ENCODE data around the gene PNMA1. TPM values are rescaled to one million over a fixed set of nuclear protein-coding genes. Genes with fewer than 3 reads are reported as not detected.
A peak's percentile ranks its signal among the peaks of the same experiment; 100 is the strongest.
"Not testable (repeated sequence)": the region's sequence is repeated elsewhere in the genome, so short reads cannot be mapped to it uniquely, and the experiment has no call there.

PNMA1 gene
- total RNA-seq, 1 experiment from 2014 or later: 72.9 TPM

DNA sequence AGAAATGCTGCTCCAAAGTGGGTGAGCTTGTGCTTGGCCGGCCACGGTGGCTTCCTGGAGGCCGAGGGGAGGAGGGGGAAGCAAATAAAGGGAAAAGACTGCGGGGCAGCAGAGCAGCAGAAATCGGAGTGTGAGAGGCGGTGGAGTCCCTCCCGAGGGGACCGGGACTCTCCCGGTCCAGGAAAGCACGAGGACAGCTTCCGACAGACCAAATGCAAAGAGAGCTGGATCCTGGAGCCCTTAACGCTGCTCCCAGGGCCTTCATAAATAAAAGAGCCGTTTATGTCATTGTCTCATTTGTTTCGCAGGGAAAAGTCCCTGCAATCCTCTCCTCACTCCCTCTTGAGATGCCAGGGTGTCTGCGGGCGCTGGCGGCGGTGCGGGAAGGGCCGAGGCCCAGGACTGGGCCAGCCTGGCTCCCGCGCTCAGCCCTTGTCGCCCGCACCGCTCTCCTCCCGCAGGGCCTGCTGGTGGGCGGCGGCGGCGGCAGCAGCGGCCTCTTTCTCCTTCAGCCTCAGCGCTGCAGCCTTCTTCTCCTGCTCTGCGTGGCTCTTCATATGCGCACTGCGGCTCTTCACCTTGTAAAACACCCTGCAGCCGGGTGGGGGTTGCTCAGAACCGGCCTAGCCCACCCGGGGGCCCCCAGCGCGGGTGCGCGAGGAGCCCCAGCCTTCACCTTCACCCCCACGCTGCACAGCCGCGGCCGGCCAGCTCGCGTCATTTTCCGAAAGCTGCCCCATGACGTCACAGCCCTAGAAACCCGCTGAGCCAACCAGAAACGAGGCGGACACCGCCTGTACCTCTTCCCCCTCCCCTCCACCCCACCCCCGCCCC lies 4.5 kb upstream of the PNMA1 start:
- DNase-seq (ENCODE audit: extremely low read depth, low read depth): no peak

DNA sequence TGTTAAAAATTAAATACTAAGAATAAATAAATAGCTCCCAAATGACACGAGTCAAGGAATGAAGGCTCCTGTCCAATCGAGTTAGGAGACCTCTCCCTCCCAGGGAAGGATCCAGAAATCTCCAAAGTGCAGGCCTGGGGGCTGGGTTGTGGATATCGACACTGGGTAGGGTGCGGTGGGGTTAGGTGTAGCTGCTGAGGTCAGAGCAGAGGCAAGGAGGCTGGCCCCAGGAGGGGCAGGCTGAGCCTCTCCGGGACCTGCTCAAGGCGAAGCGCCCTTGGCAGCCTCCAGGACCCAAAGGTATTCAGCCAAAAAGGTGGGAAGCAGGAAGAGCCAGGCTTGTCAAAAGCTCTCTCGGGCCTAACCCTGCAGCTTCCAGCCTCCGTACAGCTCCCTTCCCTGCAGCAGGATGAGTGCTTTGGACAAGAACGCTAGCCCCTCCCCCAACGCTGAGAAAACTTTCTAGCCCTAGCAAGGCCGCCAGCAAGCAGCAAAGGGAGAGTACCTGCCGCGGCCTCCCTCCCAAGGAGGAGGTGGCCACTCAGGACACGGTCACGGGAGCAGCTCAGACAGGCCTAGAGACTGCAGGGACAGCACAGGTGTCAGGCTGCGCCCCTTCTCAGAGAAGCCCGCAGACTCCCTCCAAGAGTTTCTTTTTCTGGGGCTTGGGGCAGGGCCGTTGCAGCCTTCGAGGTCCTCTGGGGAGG lies 3.7 kb upstream of the PNMA1 start:
- no peak for DNase-seq (ENCODE audit: extremely low read depth, low read depth)

DNA sequence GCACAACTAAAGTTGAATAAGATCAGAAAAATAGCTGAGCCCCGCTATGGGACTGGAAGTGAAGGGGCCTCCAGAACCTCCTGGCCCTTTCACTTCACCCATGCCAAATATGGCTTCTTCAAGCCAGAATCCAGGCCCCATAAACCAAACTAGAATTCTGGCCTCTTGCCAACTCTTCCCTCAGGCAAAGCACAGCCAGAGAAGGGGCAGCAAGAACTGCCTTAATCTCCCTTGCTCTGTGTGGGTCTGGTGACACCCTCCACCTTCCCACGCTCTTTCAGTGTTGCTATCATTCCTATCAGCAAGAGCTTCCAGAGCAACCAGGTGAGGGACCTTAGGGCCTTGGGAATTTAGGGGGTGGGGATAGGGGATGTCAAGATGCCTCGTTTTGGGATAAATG lies 3.1 kb upstream of the PNMA1 start:
- no peak for DNase-seq (ENCODE audit: extremely low read depth, low read depth)

DNA sequence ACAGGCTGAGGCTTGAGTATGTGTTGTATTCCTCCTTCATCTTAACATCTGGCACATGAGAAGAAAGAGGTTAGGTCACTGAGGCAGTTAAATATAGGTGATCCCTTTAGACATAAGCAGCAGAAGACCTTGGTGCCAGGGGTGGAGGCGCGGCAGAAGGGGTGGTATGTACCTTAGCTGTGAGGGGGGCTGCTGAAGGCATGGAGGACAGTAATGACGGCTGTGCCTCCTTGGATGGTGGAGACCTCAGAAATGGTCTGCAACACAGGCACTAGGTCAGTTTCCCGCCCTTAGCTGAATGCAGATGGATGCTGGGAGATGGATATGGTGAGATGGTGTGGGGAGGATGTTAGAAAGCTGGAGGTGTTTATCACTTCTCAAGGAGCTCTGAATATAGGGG lies 1.5 kb upstream of the PNMA1 start:
- no peak for DNase-seq (ENCODE audit: extremely low read depth, low read depth)

DNA sequence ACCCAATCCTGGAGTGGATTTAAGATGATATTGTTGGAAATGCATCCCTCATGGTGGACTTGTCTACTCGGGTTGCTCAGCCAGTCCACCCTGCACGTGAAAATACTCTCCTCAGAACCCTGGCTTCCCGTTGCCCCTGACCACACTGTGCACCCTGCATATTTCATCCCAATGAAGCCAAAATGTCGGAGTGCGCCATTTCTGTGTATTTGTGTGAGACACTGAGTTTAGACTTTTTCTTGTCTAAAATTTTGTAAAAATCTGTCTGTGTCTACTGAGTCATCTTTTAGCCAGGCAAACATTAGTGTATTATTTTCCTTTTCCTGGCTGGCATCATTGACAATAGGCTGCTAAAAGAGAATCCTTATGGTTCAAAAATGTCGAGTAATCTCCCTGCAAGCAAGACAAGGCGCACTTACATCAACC lies 485 bp upstream of the PNMA1 start:
- DNase-seq (ENCODE audit: extremely low read depth, low read depth): peak; percentile 52

DNA sequence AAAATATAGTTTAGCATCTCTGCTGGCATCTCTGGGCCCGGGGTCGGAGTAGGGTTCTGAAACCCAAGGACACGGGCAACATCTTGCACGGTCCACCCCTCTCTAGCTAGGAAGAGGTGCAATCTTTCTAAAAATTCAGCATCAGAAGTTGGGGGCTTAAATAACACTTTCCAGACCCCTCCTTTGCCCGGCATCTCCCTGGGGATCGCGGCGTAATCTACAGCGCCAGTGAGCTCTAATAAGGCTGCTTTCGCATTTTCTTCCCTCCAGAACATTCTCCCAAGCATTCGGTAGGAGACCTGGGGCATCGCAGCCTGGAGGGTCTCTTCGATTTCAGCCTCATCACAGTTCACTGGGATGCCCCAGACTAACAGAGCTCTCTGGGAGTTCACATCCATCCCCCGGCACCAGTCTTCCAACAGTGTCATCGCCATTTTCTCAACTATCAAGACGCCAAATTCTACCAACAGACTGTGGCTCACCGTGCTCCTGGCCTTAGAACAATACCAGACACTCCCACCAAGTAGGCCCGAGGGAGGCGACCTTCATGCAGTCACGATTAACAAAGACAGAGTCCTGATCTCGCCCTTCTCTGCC lies 880 bp downstream of the PNMA1 start:
- DNase-seq (ENCODE audit: extremely low read depth, low read depth): no peak

DNA sequence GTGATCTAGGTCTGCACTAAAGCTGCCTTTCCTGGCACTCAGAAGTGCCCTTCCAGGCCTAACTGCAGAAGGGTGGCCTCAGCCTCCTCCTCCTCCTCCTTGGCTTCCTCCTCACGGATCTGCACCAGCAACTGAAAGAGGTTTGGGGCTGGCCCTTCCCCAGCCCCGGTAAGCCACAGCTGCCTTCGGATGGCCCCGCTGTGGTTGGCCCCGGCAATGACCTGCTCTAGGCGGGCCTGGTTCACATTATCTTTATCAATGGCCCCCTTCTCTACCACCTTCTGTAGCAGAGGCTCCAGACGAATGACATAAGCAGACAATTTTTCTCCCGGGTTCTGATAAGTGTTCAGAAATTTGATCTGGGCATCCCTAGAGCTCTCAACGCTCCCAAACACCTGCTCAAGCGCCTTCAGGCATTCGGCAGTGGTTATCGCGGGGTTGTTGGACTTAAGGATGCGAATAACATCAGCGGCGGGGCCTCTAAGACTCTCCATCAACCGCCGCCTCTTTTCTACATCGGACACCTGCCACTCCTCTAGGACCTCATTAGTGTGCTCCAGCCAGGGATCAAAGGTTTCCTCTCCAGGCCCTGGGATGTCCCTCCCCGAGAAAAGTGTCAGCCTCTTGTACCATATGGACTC lies 1.5 kb downstream of the PNMA1 start:
- DNase-seq (ENCODE audit: extremely low read depth, low read depth): no peak

DNA sequence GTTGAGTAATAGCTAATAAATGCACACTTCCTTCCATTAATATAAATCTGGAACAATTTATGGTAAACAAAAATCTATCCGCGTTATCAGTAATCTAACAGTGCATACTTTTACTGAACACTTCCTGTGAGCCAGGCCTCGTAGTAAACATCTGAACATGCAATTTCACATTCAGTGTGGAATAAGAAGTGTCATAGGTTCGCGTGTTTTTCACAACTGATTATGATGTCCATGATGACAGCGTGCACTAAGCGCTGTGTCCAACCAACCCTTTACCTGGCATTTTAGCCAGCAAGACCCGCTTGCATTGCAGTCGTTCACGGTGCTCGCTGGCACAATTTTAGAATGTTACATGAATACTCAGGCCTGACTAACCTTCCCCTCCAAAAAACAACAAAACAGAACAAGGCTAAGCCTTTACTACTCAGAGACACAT lies 2.1 kb downstream of the PNMA1 start:
- no peak for DNase-seq (ENCODE audit: extremely low read depth, low read depth)

DNA sequence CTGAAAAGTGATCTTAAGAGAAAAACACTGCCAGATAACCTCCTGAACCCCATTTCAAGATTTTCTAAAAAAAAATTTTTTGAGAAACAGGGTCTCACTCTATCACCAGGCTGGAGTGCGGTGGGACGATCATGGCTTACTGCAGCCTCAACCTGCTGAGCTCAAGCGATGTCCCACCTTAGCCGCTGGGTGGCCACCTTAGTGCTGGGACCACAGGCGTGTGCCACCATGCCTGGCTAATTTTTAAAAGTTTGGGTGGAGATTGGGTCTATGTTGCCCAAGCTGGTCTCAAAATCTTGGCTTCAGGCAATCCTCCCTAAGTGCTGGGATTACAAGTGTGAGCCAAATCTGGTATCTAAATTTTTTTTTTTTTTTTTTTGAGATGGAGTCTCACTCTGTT lies 3.4 kb downstream of the PNMA1 start:
- DNase-seq (ENCODE audit: extremely low read depth, low read depth): no peak

DNA sequence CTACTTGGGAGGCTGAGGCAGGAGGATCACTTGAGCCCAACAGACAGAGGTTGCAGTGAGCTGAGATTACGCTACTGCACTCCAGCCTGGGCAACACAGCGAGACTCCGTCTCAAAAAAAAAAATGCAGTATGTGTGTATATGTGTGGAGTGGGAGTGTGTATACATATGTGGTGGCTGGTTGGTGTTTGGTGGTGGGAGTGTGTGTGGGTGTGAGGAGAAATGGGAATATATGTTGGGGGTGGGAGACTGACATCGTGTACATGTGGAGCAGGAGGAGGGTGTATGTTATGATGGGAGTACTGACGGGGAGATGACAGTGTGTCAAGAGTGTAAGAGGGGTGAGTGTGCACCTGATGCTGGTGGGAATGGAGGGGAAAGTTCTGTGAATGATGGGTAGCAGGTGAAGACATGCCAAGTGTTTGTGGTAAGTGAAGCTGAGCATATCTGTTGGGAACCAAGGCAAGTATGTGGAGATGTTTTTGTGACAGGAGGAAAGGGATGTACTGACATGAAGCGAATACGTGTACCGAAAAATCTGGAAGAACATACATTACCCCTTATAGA lies 4.2 kb downstream of the PNMA1 start:
- DNase-seq (ENCODE audit: extremely low read depth, low read depth): no peak

DNA sequence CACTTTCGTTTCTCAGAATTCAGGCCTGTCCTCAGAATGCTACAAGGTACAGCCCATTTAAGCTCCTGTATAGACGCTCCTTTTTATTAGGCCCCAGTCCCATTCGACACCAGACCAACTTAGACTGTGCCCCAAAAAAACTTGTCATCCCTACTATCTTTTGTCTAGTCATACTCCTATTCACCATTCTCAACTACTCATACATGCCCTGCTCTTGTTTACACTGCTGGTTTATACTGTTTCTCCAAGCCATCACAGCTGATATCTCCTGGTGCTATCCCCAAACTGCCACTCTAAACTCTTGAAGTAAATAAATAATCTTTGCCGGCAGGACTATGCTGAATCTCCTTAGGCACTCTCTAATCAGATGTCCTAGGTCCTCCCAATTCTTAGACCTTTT lies 6.1 kb downstream of the PNMA1 start:
- DNase-seq (ENCODE audit: extremely low read depth, low read depth): not testable (repeated sequence)

DNA sequence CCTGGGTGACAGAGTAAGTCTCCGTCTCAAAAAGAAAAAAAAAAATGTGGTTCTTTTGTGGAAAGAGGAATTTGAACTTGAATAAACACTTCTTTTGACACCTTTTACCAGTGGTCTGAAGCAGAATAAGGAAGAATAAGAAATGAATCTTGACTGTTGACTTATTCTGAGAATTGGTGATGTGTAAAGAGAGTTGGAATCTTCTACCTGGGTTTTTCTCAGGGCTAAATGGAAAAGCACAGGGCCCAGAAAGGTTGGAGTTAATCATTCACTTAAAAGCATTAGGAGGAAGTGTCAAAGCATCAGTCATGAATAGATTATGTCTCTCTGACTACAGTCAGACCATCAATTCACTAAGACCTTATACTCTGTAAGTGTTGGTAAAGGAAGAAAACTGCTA lies 13.9 kb downstream of the PNMA1 start:
- no peak for DNase-seq (ENCODE audit: extremely low read depth, low read depth)

DNA sequence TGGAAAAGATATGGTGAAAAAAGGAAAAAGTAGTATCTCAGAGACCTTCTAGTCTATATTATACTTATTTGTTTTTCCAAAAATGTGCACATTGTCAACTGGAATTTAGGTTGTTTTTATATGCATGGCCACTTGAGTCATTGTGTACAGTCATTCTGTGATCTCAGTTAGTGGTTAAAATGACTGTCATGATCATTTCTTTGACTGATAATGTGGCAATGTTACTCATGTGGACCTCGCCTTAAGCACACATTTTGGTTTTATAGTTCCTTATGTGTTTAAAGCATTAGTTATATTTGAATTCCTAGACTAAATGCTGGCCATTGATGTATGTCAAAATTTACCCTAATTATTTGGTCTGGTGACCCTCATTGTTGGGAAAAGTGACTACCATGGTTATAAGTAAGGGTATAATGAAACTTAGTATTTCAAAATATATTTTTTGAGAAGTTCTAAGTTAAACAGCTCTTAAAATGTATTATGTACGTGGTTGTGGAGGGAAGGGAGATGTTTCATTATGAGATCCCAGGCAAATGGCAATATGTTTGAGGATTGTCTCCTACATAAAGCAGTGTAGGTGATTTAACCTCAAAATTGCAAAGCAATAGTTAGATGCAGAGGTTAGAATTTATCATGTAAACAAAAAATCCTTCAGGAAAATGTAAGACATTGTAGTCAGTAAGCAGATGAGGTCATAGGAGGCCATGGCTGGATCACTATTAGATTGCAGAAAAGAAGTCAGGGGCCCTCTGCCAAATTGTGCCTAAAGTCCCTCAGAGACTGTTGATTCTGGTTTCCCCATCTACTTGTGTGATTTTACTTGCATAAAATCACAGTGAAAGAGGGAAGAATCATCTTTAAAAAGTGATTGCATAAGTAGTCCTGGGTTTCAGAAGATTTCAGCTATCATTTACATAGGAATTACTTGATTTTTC lies 17.5 kb downstream of the PNMA1 start:
- peak; percentile 96 for DNase-seq (ENCODE audit: extremely low read depth, low read depth)

DNA sequence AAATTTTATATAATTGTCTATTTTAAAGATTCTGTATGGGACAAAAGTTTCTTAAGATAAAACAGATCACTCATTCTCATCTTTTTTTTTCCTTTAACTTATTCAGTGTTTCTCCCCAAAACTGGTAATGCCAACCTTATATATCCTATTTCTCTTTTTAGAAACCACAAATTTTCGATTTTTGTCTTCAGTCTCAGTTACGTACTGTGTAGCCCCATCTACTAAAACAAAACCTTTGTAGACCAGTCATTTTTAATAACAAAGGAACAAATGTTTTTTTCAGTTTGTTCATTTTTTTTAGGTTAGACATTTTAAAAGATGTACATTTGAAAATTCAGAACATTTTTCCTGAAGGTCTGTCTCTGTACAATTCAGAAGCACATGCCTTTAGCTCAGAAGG lies 18.2 kb downstream of the PNMA1 start:
- DNase-seq (ENCODE audit: extremely low read depth, low read depth): no peak

DNA sequence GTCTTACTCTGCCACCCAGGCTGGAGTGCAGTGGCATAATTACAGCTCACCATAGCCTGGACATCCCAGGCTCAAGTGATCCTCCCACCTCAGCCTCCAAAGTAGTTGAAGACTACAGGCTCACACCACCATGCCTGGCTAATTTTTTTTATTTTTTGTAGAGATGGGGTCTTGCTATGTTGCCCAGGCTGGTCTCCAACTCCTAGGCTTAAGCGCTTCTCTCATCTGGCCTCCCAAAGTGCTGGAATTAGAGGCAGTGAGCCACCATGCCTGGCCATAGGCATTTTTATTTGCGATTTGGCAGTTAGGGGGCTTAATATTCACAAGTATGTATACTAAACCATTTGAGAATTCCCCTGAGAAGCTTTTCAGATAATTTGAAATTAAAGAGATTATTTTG lies 19.1 kb downstream of the PNMA1 start:
- DNase-seq (ENCODE audit: extremely low read depth, low read depth): no peak

DNA sequence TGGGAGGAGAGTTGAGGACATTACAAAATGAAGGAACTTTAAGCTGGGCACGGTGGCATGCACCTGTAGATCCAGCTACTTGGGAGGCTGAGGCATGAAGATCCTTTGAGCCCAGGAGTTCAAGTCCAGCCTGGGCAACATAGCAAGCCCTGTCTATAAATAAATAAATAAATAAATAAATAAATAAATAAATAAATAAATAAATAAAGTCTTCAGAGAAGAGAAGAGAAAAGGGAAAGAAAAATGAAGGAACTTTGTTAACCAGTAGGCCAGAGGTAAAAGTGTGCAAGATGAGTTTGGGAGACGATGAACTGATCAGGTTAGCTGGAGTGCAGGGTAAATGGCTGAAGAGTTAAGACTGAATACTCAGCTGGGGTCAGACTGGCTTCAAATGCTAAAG lies 20.1 kb downstream of the PNMA1 start:
- no peak for DNase-seq (ENCODE audit: extremely low read depth, low read depth)

DNA sequence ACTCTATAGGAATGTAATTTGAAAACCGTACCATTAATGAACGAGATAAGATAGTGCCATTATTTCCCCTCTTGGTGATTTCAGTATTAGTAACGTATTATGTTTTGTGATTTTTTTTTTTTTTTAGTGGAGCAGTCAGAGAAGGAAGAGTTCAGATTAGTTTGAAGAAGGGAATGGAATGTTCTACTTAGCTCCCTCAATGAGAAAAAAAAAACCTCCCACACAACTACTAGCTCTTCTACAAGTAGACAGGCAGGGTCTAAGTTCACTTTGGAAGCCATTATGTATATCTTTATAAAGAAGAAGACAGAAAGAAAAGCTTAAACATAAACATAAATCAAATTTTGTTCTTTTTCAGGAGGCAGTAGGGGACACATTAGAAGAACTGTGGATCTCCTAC lies 27.3 kb downstream of the PNMA1 start:
- DNase-seq (ENCODE audit: extremely low read depth, low read depth): no peak

DNA sequence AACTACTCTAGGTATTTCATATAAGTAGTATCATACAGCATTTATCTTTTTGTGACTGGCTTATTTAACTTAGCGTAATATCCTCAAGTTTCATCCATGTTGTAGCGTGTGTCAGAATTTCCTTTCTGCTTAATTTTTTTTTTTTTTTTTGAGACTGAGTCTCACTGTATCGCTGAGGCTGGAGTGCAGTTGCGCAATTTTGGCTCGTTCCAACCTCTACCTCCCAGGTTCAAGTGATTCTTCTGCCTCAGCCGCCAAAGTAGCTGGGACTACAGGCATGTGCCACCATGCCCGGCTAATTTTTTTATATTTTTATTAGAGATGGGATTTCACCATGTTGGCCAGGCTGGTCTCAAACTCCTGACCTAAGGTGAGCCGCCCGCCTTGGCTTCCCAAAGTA lies 28.9 kb downstream of the PNMA1 start:
- no peak for DNase-seq (ENCODE audit: extremely low read depth, low read depth)

DNA sequence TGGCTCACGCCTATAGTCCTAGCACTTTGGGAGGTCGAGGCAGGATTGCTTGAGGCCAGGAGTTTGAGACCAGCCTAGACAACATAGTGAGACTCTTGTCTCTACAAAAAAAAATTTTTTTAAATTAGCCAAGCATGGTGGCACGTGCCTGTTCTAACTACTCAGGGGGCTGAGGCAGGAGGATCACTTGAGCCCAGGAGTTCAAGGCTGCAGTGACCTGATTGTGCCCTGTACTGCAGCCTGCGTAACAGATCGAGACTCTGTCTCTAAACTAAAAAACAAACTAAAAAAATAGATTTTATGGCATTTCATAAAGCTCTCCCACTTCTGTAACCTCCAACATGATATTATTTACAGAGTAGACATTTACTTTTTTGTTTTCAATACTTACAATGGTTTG lies 29.6 kb downstream of the PNMA1 start:
- no peak for DNase-seq (ENCODE audit: extremely low read depth, low read depth)

DNA sequence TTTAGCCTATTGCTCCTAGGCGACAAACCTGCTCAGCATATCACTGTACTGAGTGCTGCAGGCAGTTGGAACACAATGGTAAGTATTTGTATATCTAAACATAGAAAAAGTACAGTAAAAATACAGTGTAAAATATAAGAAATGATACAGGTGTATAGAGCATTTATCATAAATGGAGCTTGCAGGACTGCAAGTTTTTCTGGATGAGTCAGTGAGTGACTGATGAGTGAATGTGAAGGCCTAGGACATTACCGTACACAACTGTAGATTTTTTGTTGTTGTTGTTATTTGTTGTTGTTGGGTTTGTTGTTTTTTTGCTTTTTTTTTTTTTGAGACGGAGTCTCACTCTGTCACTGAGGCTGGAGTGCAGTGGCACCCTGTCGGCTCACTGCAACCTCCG lies 33.4 kb downstream of the PNMA1 start:
- no peak for DNase-seq (ENCODE audit: extremely low read depth, low read depth)

All from NCI-H460 (cell line).